EL (cell line): ENCODE data around the gene DMRTC2.

Experiments used
- DNase-seq: peaks from one replicate; pipeline ENCODE4 v3.0.0-alpha.2; 2016

Gene DMRTC2

DNA sequence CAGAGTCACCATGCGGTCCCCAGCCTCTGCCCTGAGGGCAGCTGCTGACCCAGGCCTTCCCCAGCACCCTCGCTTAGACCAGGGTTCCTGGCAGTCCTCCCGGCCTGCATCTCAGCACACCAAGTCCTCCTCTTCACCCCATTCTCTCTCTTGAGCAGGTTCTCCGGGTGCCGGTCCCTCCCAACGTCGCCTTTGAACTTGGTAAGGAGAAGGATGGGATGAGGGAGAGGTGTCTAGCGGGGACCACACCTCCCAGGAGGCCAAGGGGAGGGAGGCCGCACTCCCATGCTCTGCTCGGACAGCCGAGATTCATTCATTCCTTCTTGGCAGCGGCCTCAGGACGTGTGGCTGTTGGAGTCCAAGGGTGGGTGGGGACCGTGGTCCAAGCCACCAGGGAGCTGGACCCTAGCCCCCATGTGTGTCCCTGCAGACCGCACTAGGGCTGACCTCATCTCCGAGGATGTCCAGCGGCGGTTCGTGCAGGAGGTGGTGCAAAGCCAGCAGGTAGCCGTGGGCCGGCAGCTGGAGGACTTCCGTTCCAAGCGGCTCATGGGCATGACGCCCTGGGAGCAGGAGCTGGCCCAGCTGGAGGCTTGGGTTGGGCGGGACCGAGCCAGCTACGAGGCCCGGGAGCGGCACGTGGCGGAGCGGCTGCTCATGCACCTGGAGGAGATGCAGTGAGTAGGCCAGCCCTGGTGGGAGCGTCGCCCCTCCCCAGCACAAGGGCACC lies 47.5 kb downstream of the DMRTC2 start:
- no peak for DNase-seq

GRCh38 chr19:41893899-41894298 lies 49.1 kb downstream of the DMRTC2 start:
- DNase-seq = no peak

GRCh38 chr19:41894350-41894749 lies 49.5 kb downstream of the DMRTC2 start:
- no peak for DNase-seq

GRCh38 chr19:41895745-41896580 lies 51.1 kb downstream of the DMRTC2 start:
- no peak for DNase-seq

GRCh38 chr19:41896581-41896942 lies 51.7 kb downstream of the DMRTC2 start:
- no peak for DNase-seq

DNA sequence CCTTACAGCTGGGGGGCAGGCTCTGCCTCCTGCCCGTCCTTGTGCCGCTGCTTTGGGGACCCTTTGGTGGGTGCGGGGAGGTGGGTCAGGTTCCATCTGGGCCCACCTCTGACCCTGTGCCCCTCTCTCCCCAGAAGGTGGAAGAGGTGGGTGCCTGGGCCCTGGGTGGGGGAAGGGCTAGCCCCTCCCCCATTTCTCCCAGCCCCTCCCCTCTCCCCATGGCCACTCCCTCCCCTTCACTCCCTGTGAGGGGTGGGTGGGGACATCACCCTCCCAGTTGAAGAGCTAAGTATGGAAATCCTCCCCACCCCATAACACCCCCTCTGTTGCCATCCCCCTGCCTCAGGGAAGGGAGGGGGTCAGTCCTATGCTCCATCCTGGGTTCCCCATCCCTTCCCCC lies 52.3 kb downstream of the DMRTC2 start:
- no peak for DNase-seq

DNA sequence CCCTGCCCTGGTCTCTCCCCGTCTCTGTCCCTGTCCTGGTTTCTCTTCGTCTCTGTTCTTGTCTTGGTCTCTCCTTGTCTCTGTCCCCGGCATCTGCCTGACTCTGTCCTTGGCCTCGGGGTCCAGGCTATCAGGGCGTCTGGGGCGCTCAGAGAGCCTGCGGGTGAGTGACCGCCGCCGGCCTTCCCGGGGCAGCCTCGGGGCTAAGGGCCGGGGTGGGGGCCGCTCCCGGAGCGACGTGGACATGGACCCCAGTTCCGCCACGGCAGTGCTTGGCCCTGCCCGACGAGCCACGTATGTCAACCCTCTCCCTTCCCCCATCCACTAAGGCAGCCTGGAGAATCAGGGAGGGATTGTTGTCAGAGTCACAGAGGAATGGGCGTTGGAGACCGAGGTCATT lies 53.0 kb downstream of the DMRTC2 start:
- DNase-seq = no peak

- no peak for DNase-seq
These were observed 53.4 kb downstream of the DMRTC2 start for GRCh38 chr19:41898235-41898634.
